Retinal pigment epithelial cell (primary cell): ENCODE results near the gene EIF3L.

Experiments used
- DNase-seq: peaks from one replicate; pipeline ENCODE4 v3.0.0-alpha.2; 2010; ENCODE audit warnings: low read depth
- H3K4me3 ChIP-seq: 2 replicates; pipeline ENCODE4 v1.5.1; 2011; ENCODE audit warnings: mild to moderate bottlenecking, low read length, control low read depth, moderate library complexity
- CTCF ChIP-seq: conservative IDR thresholded peaks from 2 replicates; pipeline ENCODE4 v1.5.1; 2011; ENCODE audit warnings: low read depth, low read length, control low read depth, inconsistent platforms

The EIF3L gene

GRCh38 chr22:37804881-37805809 lies 44.1 kb upstream of the EIF3L start:
- no peak for TF ChIP-seq CTCF
- peak overlapping the region; percentile 69 for H3K4me3 ChIP-seq
- no peak for DNase-seq

DNA sequence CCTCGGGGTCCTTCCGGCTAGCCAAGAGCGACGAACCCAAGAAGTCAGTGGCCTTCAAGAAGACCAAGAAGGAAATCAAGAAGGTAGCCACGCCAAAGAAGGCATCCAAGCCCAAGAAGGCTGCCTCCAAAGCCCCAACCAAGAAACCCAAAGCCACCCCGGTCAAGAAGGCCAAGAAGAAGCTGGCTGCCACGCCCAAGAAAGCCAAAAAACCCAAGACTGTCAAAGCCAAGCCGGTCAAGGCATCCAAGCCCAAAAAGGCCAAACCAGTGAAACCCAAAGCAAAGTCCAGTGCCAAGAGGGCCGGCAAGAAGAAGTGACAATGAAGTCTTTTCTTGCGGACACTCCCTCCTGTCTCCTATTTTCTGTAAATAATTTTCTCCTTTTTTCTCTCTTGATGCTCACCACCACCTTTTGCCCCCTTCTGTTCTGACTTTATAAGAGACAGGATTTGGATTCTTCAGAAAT lies 43.4 kb upstream of the EIF3L start:
- DNase-seq = no peak
- H3K4me3 ChIP-seq = peak overlapping the region; percentile 69
- TF ChIP-seq CTCF = no peak

- peak overlapping the region; percentile 69 for H3K4me3 ChIP-seq
- DNase-seq = no peak
- TF ChIP-seq CTCF = no peak
Observed at GRCh38 chr22:37806409-37807333, 42.5 kb upstream of the EIF3L start.

DNA sequence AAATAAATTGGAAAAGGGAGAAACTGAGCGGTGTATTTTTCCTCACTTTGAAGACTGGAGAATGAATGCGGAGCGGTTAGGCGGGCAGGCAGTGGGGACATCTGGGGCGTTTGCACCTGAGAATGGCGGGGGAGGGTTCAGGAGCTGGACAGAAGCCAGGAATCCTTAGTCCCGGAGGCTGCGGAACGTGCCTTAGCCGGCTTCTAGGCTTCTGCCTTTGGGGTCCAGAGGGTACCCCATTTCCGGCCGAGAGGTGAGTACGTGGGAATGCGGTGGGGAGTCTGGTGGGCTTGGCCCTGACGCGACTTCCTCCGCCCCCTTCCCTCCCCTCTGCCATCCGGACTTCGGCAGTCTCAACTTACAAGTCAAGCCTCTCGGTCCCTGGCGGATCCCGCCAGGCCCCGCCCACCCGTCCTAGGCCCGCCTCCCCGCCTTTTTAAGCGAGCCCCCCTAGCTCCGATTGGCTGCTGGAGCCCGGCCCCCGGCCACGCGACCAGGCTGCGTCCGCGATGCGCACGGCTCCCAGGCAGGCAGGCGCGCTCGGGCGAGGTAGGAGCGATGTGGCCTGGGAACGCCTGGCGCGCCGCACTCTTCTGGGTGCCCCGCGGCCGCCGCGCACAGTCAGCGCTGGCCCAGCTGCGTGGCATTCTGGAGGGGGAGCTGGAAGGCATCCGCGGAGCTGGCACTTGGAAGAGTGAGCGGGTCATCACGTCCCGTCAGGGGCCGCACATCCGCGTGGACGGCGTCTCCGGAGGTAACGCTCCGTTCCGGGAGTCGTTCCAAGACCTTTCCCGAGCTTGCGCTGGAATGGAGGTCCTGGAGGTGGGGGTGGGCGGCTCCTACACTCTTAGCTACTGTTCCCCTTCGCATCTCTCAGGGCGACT lies 41.6 kb upstream of the EIF3L start, which contains the start of gene GCAT:
GCAT (plus strand) TSS at position 525 of the 884 bp plus-strand sequence; CDS start at position 559, 34 bp downstream.
- DNase-seq = peak; percentile 83
- H3K4me3 ChIP-seq = peak within 1 kb of the TSS; percentile 70
- no peak for TF ChIP-seq CTCF

- DNase-seq = no peak
- H3K4me3 ChIP-seq = peak overlapping the region; percentile 70
- TF ChIP-seq CTCF = no peak
Observed at GRCh38 chr22:37808294-37808657, 40.9 kb upstream of the EIF3L start.

DNA sequence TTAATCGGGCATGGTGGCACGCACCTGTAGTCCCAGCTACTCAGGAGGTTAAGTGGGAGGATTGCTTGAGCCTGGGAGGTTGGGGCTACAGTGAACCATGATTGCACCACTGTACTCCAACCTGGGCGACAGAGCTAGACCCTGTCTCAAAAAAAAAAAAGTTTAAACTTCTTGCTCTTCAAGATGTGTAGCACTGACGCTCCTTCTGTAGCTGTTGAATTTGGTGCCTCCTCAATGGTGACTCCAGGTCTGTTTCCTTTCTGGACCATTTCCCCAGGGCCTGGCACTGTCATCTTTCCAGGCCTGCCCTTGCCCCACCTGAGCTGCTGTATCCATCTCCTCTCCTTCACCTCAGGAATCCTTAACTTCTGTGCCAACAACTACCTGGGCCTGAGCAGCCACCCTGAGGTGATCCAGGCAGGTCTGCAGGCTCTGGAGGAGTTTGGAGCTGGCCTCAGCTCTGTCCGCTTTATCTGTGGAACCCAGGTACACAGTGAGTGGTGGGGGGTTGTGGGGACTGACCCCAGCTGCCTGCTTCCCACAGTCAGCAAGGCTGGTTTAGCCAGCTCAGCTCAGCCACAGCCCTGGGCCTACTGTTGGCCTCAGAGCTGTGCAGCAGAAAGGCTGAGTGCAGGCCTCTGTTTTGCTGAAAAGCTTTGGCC lies 39.4 kb upstream of the EIF3L start:
- no peak for TF ChIP-seq CTCF
- no peak overlapping the region for H3K4me3 ChIP-seq
- no peak for DNase-seq
